Measurements from ENCODE around the gene PI16.

Gene PI16

GRCh38 chr6:37005061-37005810, 50.7 kb downstream of the PI16 start, which contains the start of gene FGD2:
Gene FGD2 (plus strand): TSS chr6:37005655. CDS start chr6:37005818, 163 bp downstream.
- DNase-seq = no peak

GRCh38 chr6:37005827-37006567, 51.5 kb downstream of the PI16 start:
- DNase-seq = no peak

GRCh38 chr6:37006793-37007339, 52.3 kb downstream of the PI16 start:
- no peak for DNase-seq

GRCh38 chr6:37007340-37008043, 53.0 kb downstream of the PI16 start:
- DNase-seq = no peak

GRCh38 chr6:37008484-37009465, 54.2 kb downstream of the PI16 start:
- no peak for DNase-seq

GRCh38 chr6:37010402-37010892, 55.9 kb downstream of the PI16 start:
- DNase-seq = no peak

GRCh38 chr6:37011656-37012378, 57.3 kb downstream of the PI16 start:
- DNase-seq = no peak

- DNase-seq = no peak
Observed at GRCh38 chr6:37013516-37014491, 59.3 kb downstream of the PI16 start.

Data from activated naive CD4-positive, alpha-beta T cell treated with Interleukin-2 at 50 U/mL for 16 hours (primary cell).